ENCODE data around the gene TSTD1. TPM values are rescaled to one million over a fixed set of nuclear protein-coding genes. Genes with fewer than 3 reads are reported as not detected.

TSTD1 gene
- total and polyA plus RNA-seq, 2 donors (not counting 1 experiment from before 2014, with no cell fraction given): 0.24 to 0.66 TPM

- H3K4me2 ChIP-seq (ENCODE audit: extremely low read depth, insufficient read depth, low read length): no peak overlapping the region
- H3K27me3 ChIP-seq (ENCODE audit: control insufficient read depth, insufficient read depth, low read length): peaks cover 4% of the 10 kb centered on the region
- no peak overlapping the region for H3K27ac ChIP-seq (ENCODE audit: insufficient read depth, low read length)
- no peaks in the 10 kb centered on the region for H3K36me3 ChIP-seq (ENCODE audit: control insufficient read depth, insufficient read depth, low read length)
- H3K9me3 ChIP-seq (ENCODE audit: control insufficient read depth, insufficient read depth, low read depth, low read length): no peaks in the 10 kb centered on the region
- peak; percentile 19 to 57 for DNase-seq (ENCODE audit: low read depth in 2 of 2)
- TF ChIP-seq CTCF (conservative IDR thresholded peaks at IDR 0.05 in 1 of 2, IDR thresholded peaks at IDR 0.05 in 1 of 2; ENCODE audit: low read depth in 1 of 2, low read length in 2 of 2) (peak; percentile 43 to 63), EZH2 (IDR thresholded peaks at IDR 0.05; ENCODE audit: low read length, missing control alignments) (no peak)
- no peaks in the 10 kb centered on the region for H3K4me1 ChIP-seq (ENCODE audit: control insufficient read depth, extremely low read depth, insufficient read depth, low read length)
- H3K4me3 ChIP-seq (replicated peaks in 1 of 4; ENCODE audit: control extremely low read depth in 1 of 4, insufficient read depth in 1 of 4, low read depth in 3 of 4, low read length in 4 of 4): no peak overlapping the region
- no peak overlapping the region for H2AFZ ChIP-seq (ENCODE audit: low read length)
- no peaks in the 10 kb centered on the region for H4K20me1 ChIP-seq (ENCODE audit: control insufficient read depth, extremely low read depth, insufficient read depth, low read length)
- no peak overlapping the region for H3K9ac ChIP-seq (ENCODE audit: insufficient read depth, low read length)
- H3K79me2 ChIP-seq (ENCODE audit: control insufficient read depth, insufficient read depth, low read length): no peaks in the 10 kb centered on the region
These were observed 33.2 kb upstream of the TSTD1 start for GRCh38 chr1:161071886-161072371.

- H3K4me1 ChIP-seq (ENCODE audit: control insufficient read depth, extremely low read depth, insufficient read depth, low read length): no peaks in the 10 kb centered on the region
- no peak overlapping the region for H3K9ac ChIP-seq (ENCODE audit: insufficient read depth, low read length)
- no peaks in the 10 kb centered on the region for H3K9me3 ChIP-seq (ENCODE audit: control insufficient read depth, insufficient read depth, low read depth, low read length)
- TF ChIP-seq CTCF (conservative IDR thresholded peaks at IDR 0.05 in 1 of 2, IDR thresholded peaks at IDR 0.05 in 1 of 2; ENCODE audit: low read depth in 1 of 2, low read length in 2 of 2): no peak
- TF ChIP-seq EZH2 (IDR thresholded peaks at IDR 0.05; ENCODE audit: low read length, missing control alignments): no peak
- H3K36me3 ChIP-seq (ENCODE audit: control insufficient read depth, insufficient read depth, low read length): no peaks in the 10 kb centered on the region
- H3K4me2 ChIP-seq (ENCODE audit: extremely low read depth, insufficient read depth, low read length): no peak overlapping the region
- no peak overlapping the region for H2AFZ ChIP-seq (ENCODE audit: low read length)
- no peaks in the 10 kb centered on the region for H3K79me2 ChIP-seq (ENCODE audit: control insufficient read depth, insufficient read depth, low read length)
- no peak overlapping the region for H3K27ac ChIP-seq (ENCODE audit: insufficient read depth, low read length)
- H3K4me3 ChIP-seq (replicated peaks in 1 of 4; ENCODE audit: control extremely low read depth in 1 of 4, insufficient read depth in 1 of 4, low read depth in 3 of 4, low read length in 4 of 4): no peak overlapping the region
- peaks cover 4% of the 10 kb centered on the region for H3K27me3 ChIP-seq (ENCODE audit: control insufficient read depth, insufficient read depth, low read length)
- no peaks in the 10 kb centered on the region for H4K20me1 ChIP-seq (ENCODE audit: control insufficient read depth, extremely low read depth, insufficient read depth, low read length)
- DNase-seq (ENCODE audit: low read depth in 2 of 2): no peak
These were observed 32.0 kb upstream of the TSTD1 start for GRCh38 chr1:161070761-161071160.

GRCh38 chr1:161069731-161070270 is 31.0 kb upstream of the TSTD1 start, which contains the start of gene ARHGAP30:
TSS of gene ARHGAP30 (minus strand) at chr1:161069891. CDS start at chr1:161069624, 267 bp downstream.
- Histone ChIP-seq H3K36me3 (ENCODE audit: control insufficient read depth, insufficient read depth, low read length) (no peaks in the 10 kb centered on the region), H4K20me1 (ENCODE audit: control insufficient read depth, extremely low read depth, insufficient read depth, low read length) (no peaks in the 10 kb centered on the region), H3K4me2 (ENCODE audit: extremely low read depth, insufficient read depth, low read length) (no peak within 1 kb of the TSS), H3K4me1 (ENCODE audit: control insufficient read depth, extremely low read depth, insufficient read depth, low read length) (no peaks in the 10 kb centered on the region), H2AFZ (ENCODE audit: low read length) (no peak within 1 kb of the TSS), H3K27me3 (ENCODE audit: control insufficient read depth, insufficient read depth, low read length) (peaks cover 4% of the 10 kb centered on the region), H3K27ac (ENCODE audit: insufficient read depth, low read length) (no peak within 1 kb of the TSS), H3K79me2 (ENCODE audit: control insufficient read depth, insufficient read depth, low read length) (no peaks in the 10 kb centered on the region), H3K9me3 (ENCODE audit: control insufficient read depth, insufficient read depth, low read depth, low read length) (no peaks in the 10 kb centered on the region), H3K9ac (ENCODE audit: insufficient read depth, low read length) (no peak within 1 kb of the TSS), H3K4me3 (replicated peaks in 1 of 4; ENCODE audit: control extremely low read depth in 1 of 4, insufficient read depth in 1 of 4, low read depth in 3 of 4, low read length in 4 of 4) (no peak within 1 kb of the TSS)
- no peak for TF ChIP-seq CTCF (conservative IDR thresholded peaks at IDR 0.05 in 1 of 2, IDR thresholded peaks at IDR 0.05 in 1 of 2; ENCODE audit: low read depth in 1 of 2, low read length in 2 of 2)
- no peak for TF ChIP-seq EZH2 (IDR thresholded peaks at IDR 0.05; ENCODE audit: low read length, missing control alignments)
- no peak for DNase-seq (ENCODE audit: low read depth in 2 of 2)
